Liver (tissue), 9 donors: ENCODE measurements around the gene MYO3B. TPM values are rescaled to one million over a fixed set of nuclear protein-coding genes. Genes with fewer than 3 reads are reported as not detected.

Experiments used
- DNase-seq: peaks from one replicate; pipeline ENCODE4 v3.0.0-alpha.2; 2017; ENCODE audit warnings: low spot score
- H3K27ac ChIP-seq, 2 donors: one replicate each; pipeline ENCODE4 v1.7.0; 2013; ENCODE audit warnings: inconsistent platforms in 2 of 2, low read length in 2 of 2, control low read depth in 1 of 2, low read depth in 1 of 2, mild to moderate bottlenecking in 1 of 2
- H3K27me3 ChIP-seq, 4 donors: one replicate each; pipeline versions ENCODE4 v1.6.1 to v1.7.0; 2013; ENCODE audit warnings: low read length in 3 of 4, inconsistent platforms in 1 of 4, mild to moderate bottlenecking in 1 of 4, moderate library complexity in 1 of 4; ENCODE audit not compliant: control insufficient read depth in 4 of 4, insufficient read depth in 4 of 4
- H3K36me3 ChIP-seq, 4 donors: one replicate each; pipeline versions ENCODE4 v1.6.1 to v1.7.0; 2013; ENCODE audit warnings: low read length in 3 of 4, mild to moderate bottlenecking in 3 of 4, low read depth in 1 of 4, moderate library complexity in 1 of 4; ENCODE audit not compliant: control insufficient read depth in 4 of 4, insufficient read depth in 3 of 4
- H3K4me1 ChIP-seq, 4 donors: one replicate each; pipeline versions ENCODE4 v1.6.1 to v1.7.0; 2013; ENCODE audit warnings: low read length in 3 of 4, mild to moderate bottlenecking in 3 of 4, moderate library complexity in 1 of 4; ENCODE audit not compliant: control insufficient read depth in 4 of 4, insufficient read depth in 4 of 4
- H3K4me3 ChIP-seq, 3 donors: one replicate each; pipeline versions ENCODE4 v1.6.1 to v1.7.0; 2013; ENCODE audit warnings: low read length in 3 of 3, control low read depth in 1 of 3, low read depth in 1 of 3, mild to moderate bottlenecking in 1 of 3
- H3K9ac ChIP-seq, 2 donors: one replicate each; pipeline ENCODE4 v1.7.0; 2013; ENCODE audit warnings: low read length in 2 of 2, mild to moderate bottlenecking in 2 of 2, moderate library complexity in 2 of 2, control low read depth in 1 of 2, low read depth in 1 of 2
- H3K9me3 ChIP-seq, 4 donors: one replicate each; pipeline versions ENCODE4 v1.6.1 to v1.7.0; 2013; ENCODE audit warnings: low read length in 3 of 4; ENCODE audit not compliant: control insufficient read depth in 4 of 4
- ATF3 ChIP-seq: IDR thresholded peaks from 2 replicates; pipeline ENCODE4 v1.6.1; 2016; ENCODE audit warnings: antibody characterized with exemption
- CTCF ChIP-seq: fragments of 150-350 bp; IDR thresholded peaks from 2 replicates; pipeline ENCODE4 v1.5.1; 2017; ENCODE audit warnings: improper control_type of control experiment, low read depth, low read length; ENCODE audit not compliant: missing input control
- EGR1 ChIP-seq, 2 donors: IDR thresholded peaks; 2 replicates each; pipeline ENCODE4 v1.6.1; 2016 to 2018; ENCODE audit warnings: antibody characterized with exemption in 2 of 2, low read depth in 2 of 2
- FOXA1 ChIP-seq: IDR thresholded peaks from 2 replicates; pipeline ENCODE4 v1.6.1; 2016; ENCODE audit warnings: antibody characterized with exemption
- FOXA2 ChIP-seq: IDR thresholded peaks from 2 replicates; pipeline ENCODE4 v1.6.1; 2016; ENCODE audit warnings: antibody characterized with exemption
- GABPA ChIP-seq, 2 donors: IDR thresholded peaks in 1 of 2; conservative IDR thresholded peaks in 1 of 2; 2 replicates each; pipeline ENCODE4 v1.6.1; 2016; ENCODE audit warnings: antibody characterized with exemption in 2 of 2, mild to moderate bottlenecking in 1 of 2, moderate library complexity in 1 of 2
- HNF4A ChIP-seq, 2 donors: conservative IDR thresholded peaks; 2 replicates each; pipeline ENCODE4 v1.6.1; 2016; ENCODE audit warnings: antibody characterized with exemption in 2 of 2, mild to moderate bottlenecking in 2 of 2
- HNF4G ChIP-seq: IDR thresholded peaks from 2 replicates; pipeline ENCODE4 v1.6.1; 2016; ENCODE audit warnings: antibody characterized with exemption
- JUND ChIP-seq, 2 donors: IDR thresholded peaks; 2 replicates each; pipeline ENCODE4 v1.6.1; 2016; ENCODE audit warnings: antibody characterized with exemption in 2 of 2
- MAX ChIP-seq: IDR thresholded peaks from 2 replicates; pipeline ENCODE4 v1.6.1; 2016; ENCODE audit warnings: antibody characterized with exemption
- NR2F2 ChIP-seq: IDR thresholded peaks from 2 replicates; pipeline ENCODE4 v1.6.1; 2016; ENCODE audit warnings: antibody characterized with exemption
- RAD21 ChIP-seq, 2 donors: IDR thresholded peaks; 2 replicates each; pipeline ENCODE4 v1.6.1; 2016; ENCODE audit warnings: antibody characterized with exemption in 2 of 2, mild to moderate bottlenecking in 2 of 2
- REST ChIP-seq: IDR thresholded peaks from 2 replicates; pipeline ENCODE4 v1.6.1; 2016; ENCODE audit warnings: antibody characterized with exemption, mild to moderate bottlenecking
- SP1 ChIP-seq: IDR thresholded peaks from 2 replicates; pipeline ENCODE4 v1.6.1; 2018; ENCODE audit warnings: antibody characterized with exemption, mild to moderate bottlenecking
- TAF1 ChIP-seq: conservative IDR thresholded peaks from 2 replicates; pipeline ENCODE4 v1.6.1; 2016; ENCODE audit warnings: antibody characterized with exemption, mild to moderate bottlenecking
- YY1 ChIP-seq: IDR thresholded peaks from 2 replicates; pipeline ENCODE4 v1.6.1; 2016; ENCODE audit warnings: antibody characterized with exemption, mild to moderate bottlenecking
- ZBTB33 ChIP-seq: IDR thresholded peaks from 2 replicates; pipeline ENCODE4 v1.6.1; 2016; ENCODE audit warnings: antibody characterized with exemption
- WGBS: extraction: QIAGEN DNeasy Blood & Tissue Kit; methylation state at CpG from one replicate; pipeline ENCODE4 v1.1.7; 2013; 5-methylcytosine and 5-hydroxymethylcytosine counted together
- polyA plus RNA-seq, 2 donors: library from polyadenylated mRNA; stranded (reverse) in 1 of 2; unstranded in 1 of 2; fragments of 200-250 nt in 1 of 2; fragments of >200 nt in 1 of 2; fragmentation: Nextera tagmentation in 1 of 2; extraction: Ambion mirVana in 1 of 2; gene quantifications; one replicate each; pipeline versions ENCODE4 v1.2.1 to v1.2.3, GENCODE V29; 2013 to 2015
- total RNA-seq, 2 donors: library from RNA; depleted of rRNA; stranded (reverse); fragments of >200 nt; gene quantifications; one replicate each; pipeline ENCODE4 v1.2.3, GENCODE V29; 2014
- donor health status: healthy.
- donor health status: healthy.
- donor health status: healthy.
- donor health status: healthy.
- donor health status: healthy.

The MYO3B gene
- total and polyA plus RNA-seq, 4 donors = under 0.01 to 0.05 TPM; not detected in 2

- 83% methylated on average over 8 of the region's 8 CpGs for WGBS
- H3K9ac ChIP-seq = no peak overlapping the region
- no peak for DNase-seq
- no peaks in the 10 kb centered on the region for H3K9me3 ChIP-seq
- no peaks in the 10 kb centered on the region for H3K36me3 ChIP-seq
- H3K27me3 ChIP-seq = no peaks in the 10 kb centered on the region
- no peak overlapping the region for H3K4me3 ChIP-seq
- no peaks in the 10 kb centered on the region for H3K4me1 ChIP-seq
- H3K27ac ChIP-seq = no peak overlapping the region
- no peak for TF ChIP-seq NR2F2
- no peak for TF ChIP-seq YY1
- no peak for TF ChIP-seq HNF4G
- TF ChIP-seq ZBTB33 = no peak
- TF ChIP-seq FOXA2 = no peak
- no peak for TF ChIP-seq HNF4A (conservative IDR thresholded peaks at IDR 0.05)
- no peak for TF ChIP-seq SP1
- TF ChIP-seq JUND (IDR thresholded peaks at IDR 0.05) = no peak
- no peak for TF ChIP-seq GABPA (IDR thresholded peaks at IDR 0.05 in 1 of 2, conservative IDR thresholded peaks at IDR 0.05 in 1 of 2)
- no peak for TF ChIP-seq EGR1 (IDR thresholded peaks at IDR 0.05; ENCODE audit: low read depth in 2 of 2)
- no peak for TF ChIP-seq RAD21 (IDR thresholded peaks at IDR 0.05)
- TF ChIP-seq CTCF = no peak
- no peak for TF ChIP-seq ATF3
- no peak for TF ChIP-seq FOXA1
- no peak for TF ChIP-seq REST
- no peak for TF ChIP-seq MAX
- no peak for TF ChIP-seq TAF1
Measured at GRCh38 chr2:170582751-170583463, 405.0 kb downstream of the MYO3B start.
